ENCODE data around the gene ZDHHC20. TPM values are rescaled to one million over a fixed set of nuclear protein-coding genes. Genes with fewer than 3 reads are reported as not detected.

Gene ZDHHC20
- total RNA-seq, 1 experiment from 2014 or later, result 69.1 TPM

DNA sequence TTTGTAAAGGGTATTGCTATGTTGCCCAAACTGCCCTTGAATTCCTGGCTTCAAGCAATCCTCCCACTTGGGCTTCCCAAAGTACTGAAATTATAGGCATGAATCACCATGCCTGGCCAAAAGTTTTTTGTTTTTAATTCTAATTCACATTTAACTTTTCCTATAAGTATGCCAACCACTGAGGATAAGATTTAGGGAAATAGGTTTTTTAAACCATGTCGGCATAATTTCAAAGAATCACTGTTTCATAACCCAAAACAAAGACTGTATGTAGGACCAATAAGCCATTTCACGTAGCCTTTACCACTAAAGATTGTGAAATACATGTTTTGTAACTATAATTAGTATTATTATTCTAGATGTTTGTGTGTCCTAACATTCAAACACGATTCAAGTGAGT lies 8.2 kb downstream of the ZDHHC20 start:
- no peak overlapping the region for H4K5ac ChIP-seq (ENCODE audit: insufficient read length, low read depth, low read length)
- H4K91ac ChIP-seq (ENCODE audit: insufficient read length, low read depth, low read length), result no peak overlapping the region
- no peaks in the 10 kb centered on the region for H3K27me3 ChIP-seq (ENCODE audit: insufficient read depth, low read length)
- no peak overlapping the region for H3K23ac ChIP-seq (ENCODE audit: insufficient read length, low read depth, low read length)
- no peaks in the 10 kb centered on the region for H3K23me2 ChIP-seq (ENCODE audit: insufficient read length, low read depth, low read length, poor library complexity, severe bottlenecking)
- WGBS (ENCODE audit: extremely low coverage, insufficient read length, low lambda C conversion rate), result no CpG with 5 or more reads among the region's 3 CpGs
- H3K4me3 Mint-ChIP-seq, result no peak overlapping the region
- H2BK20ac ChIP-seq (ENCODE audit: low read depth, low read length, poor library complexity, severe bottlenecking), result no peak overlapping the region
- no peak overlapping the region for H2BK5ac ChIP-seq (ENCODE audit: insufficient read length, low read length)
- no peak overlapping the region for H2BK15ac ChIP-seq (ENCODE audit: low read depth, low read length)
- no peak overlapping the region for H3K4me2 ChIP-seq (ENCODE audit: insufficient read depth, insufficient read length, low read length)
- H3K9ac ChIP-seq (ENCODE audit: extremely low read depth, insufficient read length, low read length), result no peak overlapping the region
- no peak for DNase-seq
- no peak overlapping the region for H3K27ac Mint-ChIP-seq
- H2AFZ ChIP-seq (ENCODE audit: low read length), result no peak overlapping the region
- peaks cover 30 to 53% (median 51%) of the 10 kb centered on the region in 3 experiments for H3K36me3 Mint-ChIP-seq (ENCODE audit: insufficient read depth in 1 of 3, low read depth in 3 of 3)
- H3K4me1 ChIP-seq (ENCODE audit: insufficient read depth, low read length), result no peaks in the 10 kb centered on the region
- H2BK12ac ChIP-seq (ENCODE audit: insufficient read length, low read depth, low read length), result no peak overlapping the region
- H4K20me1 ChIP-seq (ENCODE audit: control insufficient read depth, insufficient read depth, insufficient read length), result no peaks in the 10 kb centered on the region
- H3K27me3 Mint-ChIP-seq (ENCODE audit: low read depth), result no peaks in the 10 kb centered on the region
- TF ChIP-seq, protein P1, sequence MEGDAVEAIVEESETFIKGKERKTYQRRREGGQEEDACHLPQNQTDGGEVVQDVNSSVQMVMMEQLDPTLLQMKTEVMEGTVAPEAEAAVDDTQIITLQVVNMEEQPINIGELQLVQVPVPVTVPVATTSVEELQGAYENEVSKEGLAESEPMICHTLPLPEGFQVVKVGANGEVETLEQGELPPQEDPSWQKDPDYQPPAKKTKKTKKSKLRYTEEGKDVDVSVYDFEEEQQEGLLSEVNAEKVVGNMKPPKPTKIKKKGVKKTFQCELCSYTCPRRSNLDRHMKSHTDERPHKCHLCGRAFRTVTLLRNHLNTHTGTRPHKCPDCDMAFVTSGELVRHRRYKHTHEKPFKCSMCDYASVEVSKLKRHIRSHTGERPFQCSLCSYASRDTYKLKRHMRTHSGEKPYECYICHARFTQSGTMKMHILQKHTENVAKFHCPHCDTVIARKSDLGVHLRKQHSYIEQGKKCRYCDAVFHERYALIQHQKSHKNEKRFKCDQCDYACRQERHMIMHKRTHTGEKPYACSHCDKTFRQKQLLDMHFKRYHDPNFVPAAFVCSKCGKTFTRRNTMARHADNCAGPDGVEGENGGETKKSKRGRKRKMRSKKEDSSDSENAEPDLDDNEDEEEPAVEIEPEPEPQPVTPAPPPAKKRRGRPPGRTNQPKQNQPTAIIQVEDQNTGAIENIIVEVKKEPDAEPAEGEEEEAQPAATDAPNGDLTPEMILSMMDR (conservative IDR thresholded peaks at IDR 0.05), result no peak
- peaks cover 26 to 52% of the 10 kb centered on the region in 2 experiments for H3K9me3 Mint-ChIP-seq
- H3K79me1 ChIP-seq (ENCODE audit: insufficient read depth, low read depth, low read length, poor library complexity, severe bottlenecking), result peaks cover 1% of the 10 kb centered on the region
- no peak overlapping the region for H3K14ac ChIP-seq (ENCODE audit: insufficient read depth, low read length)
- H3K56ac ChIP-seq (ENCODE audit: insufficient read length, low read depth, low read length), result no peak overlapping the region
- H2BK120ac ChIP-seq (ENCODE audit: low read depth, low read length, poor library complexity, severe bottlenecking), result no peak overlapping the region
- no peak overlapping the region for H3K18ac ChIP-seq (ENCODE audit: insufficient read length, low read depth, low read length)
- no peak overlapping the region for H2AK5ac ChIP-seq (ENCODE audit: insufficient read length, low read length)
- peaks cover 4% of the 10 kb centered on the region for H3K9me3 ChIP-seq (ENCODE audit: control insufficient read depth, low read depth, low read length)
- H3K4ac ChIP-seq (ENCODE audit: low read depth, low read length), result no peak overlapping the region
- H3K79me2 ChIP-seq (ENCODE audit: insufficient read depth, low read length), result peaks cover 26% of the 10 kb centered on the region; the same call in 1 of the 2 replicates
- peaks cover 0 to under 1% of the 10 kb centered on the region in 2 experiments; a peak in 1 of 4 replicates for H3K4me1 Mint-ChIP-seq
- H3T11ph ChIP-seq (ENCODE audit: low read length), result no peak overlapping the region
- no peak overlapping the region for H4K8ac ChIP-seq (replicated peaks; ENCODE audit: insufficient read length, low read depth, low read length)
- H3K27ac ChIP-seq (ENCODE audit: insufficient read length, low read depth, low read length), result no peak overlapping the region
